ENCODE data around the gene LUZP2.
"Not testable (repeated sequence)": the region's sequence is repeated elsewhere in the genome, so short reads cannot be mapped to it uniquely, and the experiment has no call there.

The LUZP2 gene

GRCh38 chr11:24900960-24901549, 404.2 kb downstream of the LUZP2 start:
- peak; percentile 12 for DNase-seq (ENCODE audit: low read depth)

- no peak for DNase-seq (ENCODE audit: low read depth)
These were observed 406.7 kb downstream of the LUZP2 start for GRCh38 chr11:24903555-24903954.

- no peak for DNase-seq (ENCODE audit: low read depth)
These were observed 428.2 kb downstream of the LUZP2 start for GRCh38 chr11:24925091-24925490.

- no peak for DNase-seq (ENCODE audit: low read depth)
These were observed 435.5 kb downstream of the LUZP2 start for GRCh38 chr11:24932110-24933000.

GRCh38 chr11:24934733-24935439, 438.0 kb downstream of the LUZP2 start:
- DNase-seq (ENCODE audit: low read depth) = peak; percentile 40

GRCh38 chr11:24944891-24945290, 448.0 kb downstream of the LUZP2 start:
- no peak for DNase-seq (ENCODE audit: low read depth)

- DNase-seq (ENCODE audit: low read depth) = no peak
These were observed 452.6 kb downstream of the LUZP2 start for GRCh38 chr11:24949406-24949805.

GRCh38 chr11:24963852-24964251, 467.0 kb downstream of the LUZP2 start:
- DNase-seq (ENCODE audit: low read depth) = no peak

- DNase-seq (ENCODE audit: low read depth) = peak; percentile 22
These were observed 468.9 kb downstream of the LUZP2 start for GRCh38 chr11:24965748-24966147.

GRCh38 chr11:24993903-24994302, 497.1 kb downstream of the LUZP2 start:
- DNase-seq (ENCODE audit: low read depth) = not testable (repeated sequence)

GRCh38 chr11:24999929-25000328, 503.1 kb downstream of the LUZP2 start:
- not testable (repeated sequence) for DNase-seq (ENCODE audit: low read depth)

- no peak for DNase-seq (ENCODE audit: low read depth)
These were observed 540.6 kb downstream of the LUZP2 start for GRCh38 chr11:25037431-25037830.

GRCh38 chr11:25038131-25038530, 541.3 kb downstream of the LUZP2 start:
- DNase-seq (ENCODE audit: low read depth) = no peak

GRCh38 chr11:25039165-25039564, 542.3 kb downstream of the LUZP2 start:
- no peak for DNase-seq (ENCODE audit: low read depth)

- no peak for DNase-seq (ENCODE audit: low read depth)
These were observed 551.8 kb downstream of the LUZP2 start for GRCh38 chr11:25048632-25049031.

- DNase-seq (ENCODE audit: low read depth) = no peak
These were observed 556.0 kb downstream of the LUZP2 start for GRCh38 chr11:25052844-25053243.

- no peak for DNase-seq (ENCODE audit: low read depth)
These were observed 561.0 kb downstream of the LUZP2 start for GRCh38 chr11:25057861-25058260.

- DNase-seq (ENCODE audit: low read depth) = peak; percentile 85
These were observed 568.9 kb downstream of the LUZP2 start for GRCh38 chr11:25065746-25066145.

GRCh38 chr11:25066706-25067105, 569.9 kb downstream of the LUZP2 start:
- DNase-seq (ENCODE audit: low read depth) = no peak

GRCh38 chr11:25068451-25068850, 571.6 kb downstream of the LUZP2 start:
- DNase-seq (ENCODE audit: low read depth) = no peak

- DNase-seq (ENCODE audit: low read depth) = no peak
These were observed 597.4 kb downstream of the LUZP2 start for GRCh38 chr11:25094085-25094802.

- DNase-seq (ENCODE audit: low read depth) = no peak
These were observed 622.6 kb downstream of the LUZP2 start for GRCh38 chr11:25119416-25119815.

All from ELR (cell line).